ENCODE data around the gene KANSL3.
"Not testable (repeated sequence)": the region's sequence is repeated elsewhere in the genome, so short reads cannot be mapped to it uniquely, and the experiment has no call there.

Gene KANSL3

GRCh38 chr2:96556441-96557330 lies 81.4 kb downstream of the KANSL3 start:
- Histone ChIP-seq H3K27ac (ENCODE audit: low read length) (no peak overlapping the region), H3K27me3 (ENCODE audit: low read depth, low read length) (no peaks in the 10 kb centered on the region), H3K4me1 (ENCODE audit: control insufficient read depth in 1 of 2, insufficient read depth in 2 of 2, low read length in 2 of 2) (no peaks in the 10 kb centered on the region)

GRCh38 chr2:96555146-96555610 lies 82.9 kb downstream of the KANSL3 start:
- Histone ChIP-seq H3K4me3 (ENCODE audit: low read depth in 1 of 2, low read length in 2 of 2) (no peak overlapping the region), H3K4me1 (ENCODE audit: control insufficient read depth in 1 of 2, insufficient read depth in 2 of 2, low read length in 2 of 2) (no peaks in the 10 kb centered on the region), H3K9me3 (ENCODE audit: control insufficient read depth in 1 of 2, low read length in 2 of 2) (no peaks in the 10 kb centered on the region), H3K27me3 (ENCODE audit: low read depth, low read length) (no peaks in the 10 kb centered on the region), H3K27ac (ENCODE audit: low read length) (no peak overlapping the region), H3K36me3 (ENCODE audit: control insufficient read depth in 1 of 2, insufficient read depth in 2 of 2, low read length in 2 of 2) (peaks cover 5 to 25% of the 10 kb centered on the region in 2 donors)

More at GRCh38 chr2:96556441-96557330, 81.4 kb downstream of the KANSL3 start:
- Histone ChIP-seq H3K36me3 (ENCODE audit: control insufficient read depth in 1 of 2, insufficient read depth in 2 of 2, low read length in 2 of 2) (peaks cover 0 to 10% of the 10 kb centered on the region in 2 donors), H3K9me3 (ENCODE audit: control insufficient read depth in 1 of 2, low read length in 2 of 2) (no peaks in the 10 kb centered on the region), H3K4me3 (ENCODE audit: low read depth in 1 of 2, low read length in 2 of 2) (no peak overlapping the region)

GRCh38 chr2:96554293-96555145 lies 83.6 kb downstream of the KANSL3 start:
- Histone ChIP-seq H3K36me3 (ENCODE audit: control insufficient read depth in 1 of 2, insufficient read depth in 2 of 2, low read length in 2 of 2) (peaks cover 7 to 31% of the 10 kb centered on the region in 2 donors), H3K27me3 (ENCODE audit: low read depth, low read length) (no peaks in the 10 kb centered on the region), H3K4me1 (ENCODE audit: control insufficient read depth in 1 of 2, insufficient read depth in 2 of 2, low read length in 2 of 2) (peaks cover 0 to 1% of the 10 kb centered on the region in 2 donors), H3K9me3 (ENCODE audit: control insufficient read depth in 1 of 2, low read length in 2 of 2) (no peaks in the 10 kb centered on the region), H3K27ac (ENCODE audit: low read length) (no peak overlapping the region), H3K4me3 (ENCODE audit: low read depth in 1 of 2, low read length in 2 of 2) (peak overlapping the region in 1 of 2 donors; percentile 15)

GRCh38 chr2:96553957-96554292 lies 84.2 kb downstream of the KANSL3 start:
- H3K9me3 ChIP-seq (ENCODE audit: control insufficient read depth in 1 of 2, low read length in 2 of 2); H3K27ac ChIP-seq (ENCODE audit: low read length); H3K27me3 ChIP-seq (ENCODE audit: low read depth, low read length); H3K4me1 ChIP-seq (ENCODE audit: control insufficient read depth in 1 of 2, insufficient read depth in 2 of 2, low read length in 2 of 2); H3K4me3 ChIP-seq (ENCODE audit: low read depth in 1 of 2, low read length in 2 of 2): not testable (repeated sequence)
- H3K36me3 ChIP-seq (ENCODE audit: control insufficient read depth in 1 of 2, insufficient read depth in 2 of 2, low read length in 2 of 2): peaks cover 12 to 37% of the 10 kb centered on the region in 2 donors

GRCh38 chr2:96553176-96553956 lies 84.7 kb downstream of the KANSL3 start:
- Histone ChIP-seq H3K4me1 (ENCODE audit: control insufficient read depth in 1 of 2, insufficient read depth in 2 of 2, low read length in 2 of 2) (peaks cover 0 to 8% of the 10 kb centered on the region in 2 donors), H3K36me3 (ENCODE audit: control insufficient read depth in 1 of 2, insufficient read depth in 2 of 2, low read length in 2 of 2) (peaks cover 17 to 43% of the 10 kb centered on the region in 2 donors), H3K27me3 (ENCODE audit: low read depth, low read length) (no peaks in the 10 kb centered on the region)

GRCh38 chr2:96552315-96553175 lies 85.6 kb downstream of the KANSL3 start:
- H3K36me3 ChIP-seq (ENCODE audit: control insufficient read depth in 1 of 2, insufficient read depth in 2 of 2, low read length in 2 of 2): peaks cover 22 to 51% of the 10 kb centered on the region in 2 donors
- no peak overlapping the region for H3K4me3 ChIP-seq (ENCODE audit: low read depth in 1 of 2, low read length in 2 of 2)
- no peaks in the 10 kb centered on the region for H3K27me3 ChIP-seq (ENCODE audit: low read depth, low read length)
- H3K9me3 ChIP-seq (ENCODE audit: control insufficient read depth in 1 of 2, low read length in 2 of 2): no peaks in the 10 kb centered on the region
- no peak overlapping the region for H3K27ac ChIP-seq (ENCODE audit: low read length)
- H3K4me1 ChIP-seq (ENCODE audit: control insufficient read depth in 1 of 2, insufficient read depth in 2 of 2, low read length in 2 of 2): peaks cover 0 to 8% of the 10 kb centered on the region in 2 donors

More at GRCh38 chr2:96553176-96553956, 84.7 kb downstream of the KANSL3 start:
- no peak overlapping the region for H3K27ac ChIP-seq (ENCODE audit: low read length)
- no peaks in the 10 kb centered on the region for H3K9me3 ChIP-seq (ENCODE audit: control insufficient read depth in 1 of 2, low read length in 2 of 2)
- no peak overlapping the region for H3K4me3 ChIP-seq (ENCODE audit: low read depth in 1 of 2, low read length in 2 of 2)

GRCh38 chr2:96551605-96552314 lies 86.4 kb downstream of the KANSL3 start:
- H3K27me3 ChIP-seq (ENCODE audit: low read depth, low read length): no peaks in the 10 kb centered on the region
- H3K36me3 ChIP-seq (ENCODE audit: control insufficient read depth in 1 of 2, insufficient read depth in 2 of 2, low read length in 2 of 2): peaks cover 26 to 57% of the 10 kb centered on the region in 2 donors
- H3K4me1 ChIP-seq (ENCODE audit: control insufficient read depth in 1 of 2, insufficient read depth in 2 of 2, low read length in 2 of 2): peaks cover 0 to 8% of the 10 kb centered on the region in 2 donors
- H3K27ac ChIP-seq (ENCODE audit: low read length): no peak overlapping the region
- H3K4me3 ChIP-seq (ENCODE audit: low read depth in 1 of 2, low read length in 2 of 2): no peak overlapping the region
- H3K9me3 ChIP-seq (ENCODE audit: control insufficient read depth in 1 of 2, low read length in 2 of 2): no peaks in the 10 kb centered on the region

- Histone ChIP-seq H3K27me3 (ENCODE audit: low read depth, low read length) (no peaks in the 10 kb centered on the region), H3K27ac (ENCODE audit: low read length) (no peak overlapping the region), H3K9me3 (ENCODE audit: control insufficient read depth in 1 of 2, low read length in 2 of 2) (no peaks in the 10 kb centered on the region), H3K4me1 (ENCODE audit: control insufficient read depth in 1 of 2, insufficient read depth in 2 of 2, low read length in 2 of 2) (peaks cover 0 to 8% of the 10 kb centered on the region in 2 donors), H3K36me3 (ENCODE audit: control insufficient read depth in 1 of 2, insufficient read depth in 2 of 2, low read length in 2 of 2) (peaks cover 31 to 57% of the 10 kb centered on the region in 2 donors), H3K4me3 (ENCODE audit: low read depth in 1 of 2, low read length in 2 of 2) (no peak overlapping the region)
Measured at GRCh38 chr2:96550787-96551604, 87.1 kb downstream of the KANSL3 start.

GRCh38 chr2:96549967-96550786 lies 87.9 kb downstream of the KANSL3 start:
- peaks cover 0 to 8% of the 10 kb centered on the region in 2 donors for H3K4me1 ChIP-seq (ENCODE audit: control insufficient read depth in 1 of 2, insufficient read depth in 2 of 2, low read length in 2 of 2)
- H3K27me3 ChIP-seq (ENCODE audit: low read depth, low read length): no peaks in the 10 kb centered on the region
- no peak overlapping the region for H3K4me3 ChIP-seq (ENCODE audit: low read depth in 1 of 2, low read length in 2 of 2)
- no peak overlapping the region for H3K27ac ChIP-seq (ENCODE audit: low read length)
- peaks cover 33 to 57% of the 10 kb centered on the region in 2 donors for H3K36me3 ChIP-seq (ENCODE audit: control insufficient read depth in 1 of 2, insufficient read depth in 2 of 2, low read length in 2 of 2)
- no peaks in the 10 kb centered on the region for H3K9me3 ChIP-seq (ENCODE audit: control insufficient read depth in 1 of 2, low read length in 2 of 2)

Data from muscle layer of duodenum (tissue), 2 donors.